ENCODE results near the gene PLPP6.

DNA sequence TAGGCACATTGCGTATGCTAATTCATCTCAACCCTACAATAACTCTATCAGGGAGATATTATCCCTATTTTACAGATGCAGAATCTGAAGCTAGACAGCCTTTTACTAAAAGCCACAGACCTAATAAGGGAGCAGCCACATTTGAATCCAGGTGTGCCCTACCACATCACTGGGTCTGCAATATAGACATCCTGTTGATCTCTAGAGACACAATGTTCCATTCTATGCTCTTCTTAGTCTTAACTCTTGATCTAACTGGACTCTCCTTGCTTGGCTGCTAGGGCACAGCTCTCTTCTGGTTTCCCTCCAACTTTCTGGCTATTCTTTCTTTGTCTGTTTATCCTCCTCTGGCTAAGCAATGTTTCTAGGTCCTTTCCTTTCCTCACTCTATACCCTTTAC lies 5.6 kb downstream of the PLPP6 start:
- TF ChIP-seq, protein P1, sequence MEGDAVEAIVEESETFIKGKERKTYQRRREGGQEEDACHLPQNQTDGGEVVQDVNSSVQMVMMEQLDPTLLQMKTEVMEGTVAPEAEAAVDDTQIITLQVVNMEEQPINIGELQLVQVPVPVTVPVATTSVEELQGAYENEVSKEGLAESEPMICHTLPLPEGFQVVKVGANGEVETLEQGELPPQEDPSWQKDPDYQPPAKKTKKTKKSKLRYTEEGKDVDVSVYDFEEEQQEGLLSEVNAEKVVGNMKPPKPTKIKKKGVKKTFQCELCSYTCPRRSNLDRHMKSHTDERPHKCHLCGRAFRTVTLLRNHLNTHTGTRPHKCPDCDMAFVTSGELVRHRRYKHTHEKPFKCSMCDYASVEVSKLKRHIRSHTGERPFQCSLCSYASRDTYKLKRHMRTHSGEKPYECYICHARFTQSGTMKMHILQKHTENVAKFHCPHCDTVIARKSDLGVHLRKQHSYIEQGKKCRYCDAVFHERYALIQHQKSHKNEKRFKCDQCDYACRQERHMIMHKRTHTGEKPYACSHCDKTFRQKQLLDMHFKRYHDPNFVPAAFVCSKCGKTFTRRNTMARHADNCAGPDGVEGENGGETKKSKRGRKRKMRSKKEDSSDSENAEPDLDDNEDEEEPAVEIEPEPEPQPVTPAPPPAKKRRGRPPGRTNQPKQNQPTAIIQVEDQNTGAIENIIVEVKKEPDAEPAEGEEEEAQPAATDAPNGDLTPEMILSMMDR (IDR thresholded peaks at IDR 0.05) = no peak
- TF ChIP-seq EP300 (IDR thresholded peaks at IDR 0.05; ENCODE audit: low read depth) = no peak
